MV-4-11 (cell line): ENCODE data around the gene SLC29A3.
"Not testable (repeated sequence)": the region's sequence is repeated elsewhere in the genome, so short reads cannot be mapped to it uniquely, and the experiment has no call there.

Source experiments
- DNase-seq: peaks from one replicate; lab custom pipeline; 2025; lab: John Stamatoyannopoulos, UW

The SLC29A3 gene

GRCh38 chr10:71345694-71346093, 26.6 kb downstream of the SLC29A3 start:
- DNase-seq = no peak

GRCh38 chr10:71346731-71347130, 27.7 kb downstream of the SLC29A3 start:
- DNase-seq = no peak

- DNase-seq = no peak
These were observed 28.7 kb downstream of the SLC29A3 start for GRCh38 chr10:71347587-71348395.

GRCh38 chr10:71348850-71349249, 29.8 kb downstream of the SLC29A3 start:
- no peak for DNase-seq

GRCh38 chr10:71349406-71349805, 30.3 kb downstream of the SLC29A3 start:
- DNase-seq = no peak

- no peak for DNase-seq
These were observed 32.0 kb downstream of the SLC29A3 start for GRCh38 chr10:71351087-71351486.

- DNase-seq = peak; percentile 2
These were observed 32.7 kb downstream of the SLC29A3 start for GRCh38 chr10:71351628-71352319.

- DNase-seq = no peak
These were observed 34.6 kb downstream of the SLC29A3 start for GRCh38 chr10:71353639-71354038.

GRCh38 chr10:71354776-71355175, 35.7 kb downstream of the SLC29A3 start:
- no peak for DNase-seq

GRCh38 chr10:71355886-71356285, 36.8 kb downstream of the SLC29A3 start:
- no peak for DNase-seq

- no peak for DNase-seq
These were observed 38.8 kb downstream of the SLC29A3 start for GRCh38 chr10:71357792-71358265.

GRCh38 chr10:71358277-71358676, 39.2 kb downstream of the SLC29A3 start:
- no peak for DNase-seq

GRCh38 chr10:71358906-71359305, 39.8 kb downstream of the SLC29A3 start:
- not testable (repeated sequence) for DNase-seq

- peak; percentile 84 for DNase-seq
These were observed 40.4 kb downstream of the SLC29A3 start for GRCh38 chr10:71359364-71360046.

- DNase-seq = no peak
These were observed 41.7 kb downstream of the SLC29A3 start for GRCh38 chr10:71360735-71361134.

- DNase-seq = no peak
These were observed 42.5 kb downstream of the SLC29A3 start for GRCh38 chr10:71361581-71361980.

- no peak for DNase-seq
These were observed 43.1 kb downstream of the SLC29A3 start for GRCh38 chr10:71362141-71362540.

GRCh38 chr10:71363936-71364335, 44.9 kb downstream of the SLC29A3 start:
- DNase-seq = no peak

- DNase-seq = no peak
These were observed 46.3 kb downstream of the SLC29A3 start for GRCh38 chr10:71365366-71365765.

GRCh38 chr10:71366690-71367089, 47.6 kb downstream of the SLC29A3 start:
- DNase-seq = peak; percentile 37

GRCh38 chr10:71367271-71367670, 48.2 kb downstream of the SLC29A3 start:
- DNase-seq = peak; percentile 98

GRCh38 chr10:71368176-71368575, 49.1 kb downstream of the SLC29A3 start:
- no peak for DNase-seq

GRCh38 chr10:71368643-71369042, 49.6 kb downstream of the SLC29A3 start:
- DNase-seq = no peak
